Measurements from ENCODE around the gene PCGF3. TPM values are rescaled to one million over a fixed set of nuclear protein-coding genes. Genes with fewer than 3 reads are reported as not detected.
A peak's percentile ranks its signal among the peaks of the same experiment; 100 is the strongest.
"Not testable (repeated sequence)": the region's sequence is repeated elsewhere in the genome, so short reads cannot be mapped to it uniquely, and the experiment has no call there.

PCGF3 gene
- polyA plus RNA-seq, 3 donors: 60.9 to 88.3 (median 82.7) TPM

- DNase-seq: no peak
Measured at GRCh38 chr4:665751-666435, 39.7 kb upstream of the PCGF3 start.

GRCh38 chr4:666436-666810 is 39.2 kb upstream of the PCGF3 start:
- DNase-seq: no peak

GRCh38 chr4:666822-667544 is 38.6 kb upstream of the PCGF3 start:
- DNase-seq: no peak

GRCh38 chr4:667545-667925 is 38.1 kb upstream of the PCGF3 start:
- DNase-seq: no peak

- DNase-seq: not testable (repeated sequence)
Measured at GRCh38 chr4:668219-668618, 37.4 kb upstream of the PCGF3 start.

- DNase-seq: not testable (repeated sequence)
Measured at GRCh38 chr4:669806-670559, 35.6 kb upstream of the PCGF3 start.

GRCh38 chr4:671769-672168 is 33.9 kb upstream of the PCGF3 start:
- DNase-seq: no peak

- no peak for DNase-seq
Measured at GRCh38 chr4:673349-674091, 32.1 kb upstream of the PCGF3 start.

- DNase-seq: peak; percentile 95
Measured at GRCh38 chr4:674172-675035, 31.2 kb upstream of the PCGF3 start, which contains the start of the genes ATP5ME and MYL5. TSS of gene ATP5ME (minus strand) at chr4:674276. CDS start at chr4:674247, 29 bp downstream. TSS of gene MYL5 (plus strand) at chr4:674542. CDS start at chr4:678027, 3,485 bp downstream.

GRCh38 chr4:675036-675882 is 30.4 kb upstream of the PCGF3 start:
- DNase-seq: no peak

- DNase-seq: no peak
Measured at GRCh38 chr4:675980-676870, 29.4 kb upstream of the PCGF3 start.

- DNase-seq: no peak
Measured at GRCh38 chr4:676871-677235, 28.8 kb upstream of the PCGF3 start.

- no peak for DNase-seq
Measured at GRCh38 chr4:677431-678293, 28.0 kb upstream of the PCGF3 start.

- DNase-seq: no peak
Measured at GRCh38 chr4:678331-679103, 27.1 kb upstream of the PCGF3 start.

- no peak for DNase-seq
Measured at GRCh38 chr4:679104-679481, 26.5 kb upstream of the PCGF3 start.

GRCh38 chr4:679629-680028 is 26.0 kb upstream of the PCGF3 start:
- no peak for DNase-seq

GRCh38 chr4:680091-680490 is 25.5 kb upstream of the PCGF3 start:
- DNase-seq: no peak

Data from renal pelvis (tissue), 4 donors.